NCI-H2081 (cell line): ENCODE data around the gene PCYT2.
A peak's percentile ranks its signal among the peaks of the same experiment; 100 is the strongest.
"Not testable (repeated sequence)": the region's sequence is repeated elsewhere in the genome, so short reads cannot be mapped to it uniquely, and the experiment has no call there.

Experiments
- DNase-seq, 2 experiments: peaks; one replicate each; lab custom pipeline; 2025; lab: John Stamatoyannopoulos, UW

Gene PCYT2

DNA sequence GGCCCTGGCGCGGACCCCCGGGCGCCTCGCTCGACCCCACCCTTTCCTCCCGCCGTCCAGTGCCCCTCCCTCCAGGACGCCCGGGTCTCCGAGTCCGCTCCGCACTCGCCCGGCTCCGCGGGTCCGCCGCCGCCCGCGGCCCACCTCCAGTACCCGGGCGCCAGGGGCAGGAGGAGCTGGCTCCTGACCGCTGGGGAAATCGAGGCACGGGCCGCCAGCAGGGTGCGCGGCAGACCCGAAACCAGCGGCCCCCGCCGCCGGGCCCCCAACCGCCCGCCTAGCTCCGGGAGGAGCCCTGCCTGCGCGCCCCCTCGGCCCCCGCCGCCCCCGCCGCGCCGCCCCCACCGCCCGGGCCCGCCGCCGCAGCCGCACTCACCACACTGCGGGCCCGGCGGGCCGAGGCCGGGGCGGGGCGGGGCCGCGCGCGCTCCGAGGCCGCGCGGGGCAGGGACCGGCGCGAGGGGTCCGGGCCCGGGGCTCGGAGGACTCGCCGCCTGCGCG lies 16.0 kb upstream of the PCYT2 start:
- DNase-seq = no peak

DNA sequence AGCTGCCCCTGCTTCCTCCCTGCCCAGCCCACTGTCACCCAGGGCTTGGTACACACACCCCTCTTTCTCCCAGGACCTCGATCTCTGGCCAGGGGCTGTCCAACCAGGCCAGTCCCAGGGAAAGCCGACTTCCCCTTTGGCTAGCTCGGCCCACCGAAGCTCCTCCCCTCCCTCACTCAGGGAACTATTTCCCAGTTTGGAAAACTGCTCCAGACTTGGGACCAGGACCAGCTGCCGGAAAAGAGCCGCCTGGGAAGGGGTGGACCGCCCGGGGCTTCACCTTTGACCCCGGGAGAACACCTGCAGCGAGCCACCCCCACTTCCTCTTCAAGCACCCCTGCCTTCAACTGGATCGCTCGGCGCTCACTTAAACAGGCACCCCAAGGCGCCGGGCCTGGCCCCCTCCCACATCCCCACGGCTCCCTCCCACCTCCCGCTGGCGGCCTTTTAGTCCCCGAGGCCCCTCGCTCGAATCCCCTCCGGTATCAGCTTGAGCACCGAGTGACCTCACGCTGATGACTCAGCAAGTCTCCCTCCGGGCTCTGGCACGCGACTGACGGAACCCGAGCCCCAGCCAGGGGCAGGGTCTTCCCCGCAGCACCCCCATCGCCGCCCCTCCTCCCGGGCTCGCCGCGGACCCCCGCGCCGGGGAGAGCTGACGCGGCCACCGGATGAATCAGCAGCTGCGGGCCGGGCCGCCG lies 15.4 kb upstream of the PCYT2 start:
- peak in 1 of 2 experiments; percentile 58 for DNase-seq

- DNase-seq = no peak
Measured at GRCh38 chr17:81925860-81926450, 14.8 kb upstream of the PCYT2 start.

DNA sequence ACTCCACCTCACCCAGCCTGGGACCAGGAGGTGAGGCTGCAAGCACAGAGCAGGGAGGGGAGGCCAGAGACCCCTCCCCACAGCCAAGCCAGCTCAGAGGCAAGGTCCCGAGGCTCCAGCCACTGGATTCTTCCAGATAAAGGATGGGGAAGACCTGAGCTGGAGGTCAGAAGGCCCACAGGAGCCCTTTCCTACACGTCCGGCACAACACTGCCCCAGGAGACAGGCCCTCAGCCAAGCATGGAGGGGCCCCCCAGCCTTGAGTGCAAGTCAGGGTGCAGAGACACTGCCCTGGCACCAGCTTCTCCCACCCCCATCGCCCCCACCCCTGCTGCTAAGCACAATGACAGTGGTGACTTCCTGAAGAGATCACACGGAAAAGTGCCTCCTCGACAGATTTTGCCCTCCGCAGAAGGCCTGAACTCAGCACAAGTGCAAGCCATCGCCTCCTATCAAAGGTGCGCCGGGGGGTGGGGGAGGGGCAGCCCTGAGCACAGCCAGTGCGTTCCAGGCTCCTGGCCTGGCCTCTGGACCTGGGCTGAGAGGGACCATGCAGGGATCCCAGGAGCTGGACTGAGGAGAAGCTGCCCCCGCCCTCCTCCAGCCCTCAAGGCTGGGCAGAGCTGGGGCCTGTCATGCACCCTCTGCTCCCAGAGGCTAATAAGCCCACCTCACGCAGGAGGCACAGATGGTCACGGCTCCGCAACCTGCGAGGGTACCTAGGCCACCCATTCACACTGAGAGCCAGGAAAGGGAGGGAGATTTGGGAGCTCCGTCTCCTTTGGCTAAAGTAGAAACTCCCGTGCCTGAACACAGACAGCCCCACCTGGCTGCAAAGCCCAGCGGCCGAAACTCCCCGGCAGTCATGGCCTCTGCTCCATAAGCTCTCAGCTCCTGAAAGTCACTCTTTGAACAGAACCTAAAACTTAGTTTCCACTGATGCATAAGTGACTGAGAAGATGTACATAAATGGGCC lies 13.6 kb upstream of the PCYT2 start:
- no peak for DNase-seq

GRCh38 chr17:81923302-81924260 lies 12.4 kb upstream of the PCYT2 start:
- no peak for DNase-seq

DNA sequence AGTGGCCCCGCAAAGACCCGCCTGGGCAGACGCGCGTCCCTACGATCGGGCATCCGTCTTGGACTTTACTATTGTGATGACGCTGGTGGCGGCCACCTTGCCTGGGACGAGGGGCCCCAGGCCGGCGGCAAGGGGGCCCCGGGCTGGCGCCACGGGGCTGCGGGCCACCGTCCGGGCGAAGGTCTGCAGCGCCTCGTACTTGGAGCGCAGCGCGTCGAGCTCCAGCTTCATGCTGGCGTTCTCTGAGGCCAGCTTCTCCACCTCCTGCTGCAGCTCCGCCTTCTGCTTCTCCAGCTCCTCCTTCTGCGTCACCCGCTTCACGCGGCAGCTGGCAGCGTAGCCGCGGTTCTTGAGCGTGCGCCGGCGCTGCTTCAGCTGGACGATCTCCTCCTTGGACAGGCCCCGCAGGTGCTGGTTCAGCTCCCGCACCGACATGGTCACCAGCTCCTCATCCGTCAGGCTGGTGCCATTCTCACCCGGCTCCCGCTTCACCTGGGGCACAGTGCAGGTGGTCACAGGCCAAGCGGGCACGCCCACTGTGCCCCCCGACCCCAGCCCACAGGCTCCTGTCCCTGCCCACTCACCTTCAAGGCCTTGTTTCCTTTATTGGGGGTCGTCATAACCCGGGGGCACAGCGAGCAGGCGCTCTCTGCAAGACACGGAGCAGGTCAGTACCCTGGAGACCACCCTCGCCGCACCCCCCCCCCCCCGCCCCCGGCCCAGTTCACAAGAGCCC lies 11.5 kb upstream of the PCYT2 start:
- no peak for DNase-seq

- DNase-seq = no peak
Measured at GRCh38 chr17:81921996-81922565, 10.9 kb upstream of the PCYT2 start.

GRCh38 chr17:81921537-81921862 lies 10.3 kb upstream of the PCYT2 start:
- no peak for DNase-seq

- DNase-seq = no peak
Measured at GRCh38 chr17:81920612-81921536, 9.7 kb upstream of the PCYT2 start.

GRCh38 chr17:81918832-81919545 lies 7.8 kb upstream of the PCYT2 start:
- no peak for DNase-seq

- DNase-seq = not testable (repeated sequence)
Measured at GRCh38 chr17:81918333-81918669, 7.1 kb upstream of the PCYT2 start.

DNA sequence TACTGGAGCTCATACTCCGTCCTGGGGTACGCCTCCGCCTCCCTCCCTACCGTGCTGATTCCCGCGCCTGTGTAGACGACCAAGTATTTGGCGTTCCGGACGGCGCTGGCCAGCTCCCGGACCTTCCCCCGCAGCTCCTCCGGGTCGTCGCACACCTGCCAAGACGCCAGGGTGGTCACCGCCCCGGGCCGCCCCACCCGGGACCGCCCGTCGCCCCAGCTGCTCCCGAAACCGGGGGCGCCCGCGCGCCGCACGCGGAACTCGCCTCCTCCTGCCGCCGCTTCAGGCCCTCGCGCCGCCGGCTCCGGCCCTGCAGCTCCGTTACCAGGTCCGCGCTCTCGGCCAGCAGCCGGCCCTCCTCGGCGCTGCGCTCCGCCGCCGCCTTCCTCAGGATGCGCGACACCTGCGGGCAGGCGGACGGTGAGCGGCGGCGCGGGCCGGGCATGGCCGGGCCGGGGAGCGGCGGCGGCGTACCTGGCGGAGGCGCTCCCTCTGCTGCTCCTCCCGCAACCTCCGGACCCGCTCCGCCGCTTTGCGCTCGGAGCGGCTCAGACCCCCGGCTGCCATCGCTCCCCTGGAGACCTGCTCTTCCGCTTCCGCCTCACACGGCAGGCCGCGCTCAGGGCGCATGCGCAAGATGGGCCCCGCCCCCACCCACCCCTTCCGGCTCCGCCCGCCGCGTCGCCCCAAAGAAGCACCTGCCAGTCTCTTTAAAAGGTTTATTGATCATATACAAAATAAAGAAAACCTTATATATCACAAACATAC lies 6.5 kb upstream of the PCYT2 start, which contains the start of gene SIRT7:
Gene SIRT7 (minus strand): TSS at position 612 of the 768 bp plus-strand sequence. CDS start 45 bp downstream, at position 567.
- peak; percentile 86 to 87 for DNase-seq

GRCh38 chr17:81916234-81917001 lies 5.2 kb upstream of the PCYT2 start:
- DNase-seq = no peak

DNA sequence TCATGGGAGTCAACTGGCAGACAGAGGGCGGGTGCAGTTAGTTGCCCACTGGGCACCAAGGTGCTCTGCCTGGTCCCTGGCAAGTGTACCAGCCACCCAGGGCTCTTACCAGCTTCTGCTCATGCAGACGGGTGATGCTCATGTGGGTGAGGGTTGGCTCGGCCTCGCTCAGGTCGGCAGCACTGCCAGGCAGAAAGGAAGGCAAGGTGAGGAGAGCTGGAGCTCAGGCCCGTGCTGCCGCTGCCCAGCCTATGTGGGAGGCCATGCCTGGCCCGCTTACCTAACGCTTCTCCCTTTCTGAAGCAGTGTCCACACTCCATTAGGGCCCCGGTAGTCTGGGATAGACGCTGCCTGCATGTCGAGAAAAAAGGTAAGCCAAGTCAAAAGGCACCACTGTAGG lies 4.1 kb upstream of the PCYT2 start:
- no peak for DNase-seq

GRCh38 chr17:81914103-81914850 lies 3.1 kb upstream of the PCYT2 start:
- DNase-seq = no peak

GRCh38 chr17:81913394-81914102 lies 2.3 kb upstream of the PCYT2 start:
- no peak for DNase-seq
